Esophagus muscularis mucosa (tissue), 4 donors: ENCODE results near the gene ARHGAP15. TPM values are rescaled to one million over a fixed set of nuclear protein-coding genes. Genes with fewer than 3 reads are reported as not detected.

Experiments used
- DNase-seq: peaks from one replicate; pipeline ENCODE4 v3.0.0-alpha.2; 2017; ENCODE audit errors: extremely low spot score
- H3K27ac ChIP-seq, 4 donors: fragments of 200-600 bp; sonication (generic); replicated peaks in 1 of 4; 1 replicate in 3 of 4; 2 replicates in 1 of 4; pipeline ENCODE4 v1.5.1; 2016 to 2019; ENCODE audit warnings: mild to moderate bottlenecking in 1 of 4
- H3K27me3 ChIP-seq, 4 donors: fragments of 200-600 bp; sonication (generic); one replicate each; pipeline versions ENCODE4 v1.5.1 to v1.6.0; 2016 to 2019
- H3K36me3 ChIP-seq, 4 donors: fragments of 200-600 bp; sonication (generic); one replicate each; pipeline ENCODE4 v1.5.1; 2016 to 2019
- H3K4me1 ChIP-seq, 4 donors: fragments of 200-600 bp; sonication (generic); one replicate each; pipeline ENCODE4 v1.5.1; 2016 to 2019
- H3K4me3 ChIP-seq, 4 donors: fragments of 200-600 bp; sonication (generic); 1 replicate in 2 of 4; 2 replicates in 2 of 4; pipeline ENCODE4 v1.5.1; 2016 to 2019; ENCODE audit warnings: mild to moderate bottlenecking in 4 of 4, moderate library complexity in 1 of 4
- H3K9me3 ChIP-seq, 4 donors: fragments of 200-600 bp; sonication (generic); 1 replicate in 3 of 4; 2 replicates in 1 of 4; pipeline ENCODE4 v1.5.1; 2016 to 2019
- CTCF ChIP-seq, 3 experiments: fragments of 200-600 bp in 2 of 3; fragments of 450-650 bp in 1 of 3; sonication (generic) in 2 of 3; IDR thresholded peaks; one replicate each; pipeline ENCODE4 v1.5.1; 2017 to 2019; ENCODE audit warnings: antibody characterized with exemption in 3 of 3, mild to moderate bottlenecking in 2 of 3, moderate library complexity in 1 of 3
- EP300 ChIP-seq: sonication (generic); formaldehyde crosslinking; IDR thresholded peaks from one replicate; pipeline ENCODE4 v1.6.1; 2017; ENCODE audit warnings: antibody characterized with exemption
- POLR2A ChIP-seq: fragments of 450-650 bp; IDR thresholded peaks from one replicate; pipeline ENCODE4 v1.6.1; 2017; ENCODE audit warnings: antibody characterized with exemption, moderate library complexity, mild to moderate bottlenecking, low read depth
- POLR2AphosphoS5 ChIP-seq, 2 donors: sonication (generic); formaldehyde crosslinking; IDR thresholded peaks; one replicate each; pipeline ENCODE4 v1.6.1; 2017; ENCODE audit warnings: antibody characterized with exemption in 2 of 2
- WGBS: methylation state at CpG from one replicate; pipeline ENCODE4 v1.1.5; 2018; 5-methylcytosine and 5-hydroxymethylcytosine counted together
- intact Hi-C: fragments of 100-400 bp; cut with DNase I; formaldehyde crosslinking; loops from one replicate; pipeline ENCODE4 v1.15.1; 2023
- total RNA-seq, 4 donors: library from RNA; depleted of rRNA; stranded (reverse); fragments of >200 nt; gene quantifications; one replicate each; pipeline versions ENCODE4 v1.1.0 to v1.2.1, GENCODE V29; 2016

Gene ARHGAP15
- total RNA-seq, 4 donors from 2014 or later: 5.4 to 13.3 (median 7.1) TPM

GRCh38 chr2:143551971-143552650, 422.9 kb downstream of the ARHGAP15 start:
- H3K27ac ChIP-seq: no peak overlapping the region
- H3K9me3 ChIP-seq: no peaks in the 10 kb centered on the region
- intact Hi-C loops: no loop called here
- H3K27me3 ChIP-seq: no peaks in the 10 kb centered on the region
- H3K4me3 ChIP-seq: no peak overlapping the region
- WGBS: 88% methylated on average over 9 of the region's 9 CpGs
- no peak for TF ChIP-seq POLR2A
- no peak for TF ChIP-seq EP300
- no peak for TF ChIP-seq CTCF (IDR thresholded peaks at IDR 0.05)
- no peak for TF ChIP-seq POLR2AphosphoS5 (IDR thresholded peaks at IDR 0.05)
- DNase-seq: no peak
- no peaks in the 10 kb centered on the region for H3K36me3 ChIP-seq
- no peaks in the 10 kb centered on the region for H3K4me1 ChIP-seq

DNA sequence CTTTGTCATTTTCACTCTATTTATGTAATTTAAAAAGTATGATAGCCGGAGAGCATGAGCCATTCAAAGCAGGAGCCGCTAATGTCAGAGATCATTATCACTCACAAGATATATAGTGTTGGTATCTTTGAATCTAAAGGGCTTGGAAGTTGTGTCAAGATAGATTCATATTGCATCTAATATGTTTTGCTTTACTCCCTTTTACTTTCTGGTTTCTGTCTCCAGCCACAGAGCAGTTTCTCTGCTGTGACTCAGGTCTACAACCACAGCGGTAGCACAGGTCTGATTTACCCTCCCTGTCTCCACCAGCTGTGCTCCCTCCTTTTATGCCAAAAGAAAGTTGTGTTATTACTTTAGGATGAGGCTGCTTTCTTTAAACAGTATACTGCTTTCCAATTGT, 424.0 kb downstream of the ARHGAP15 start:
- Histone ChIP-seq H3K9me3 (no peaks in the 10 kb centered on the region), H3K27me3 (no peaks in the 10 kb centered on the region), H3K4me1 (no peaks in the 10 kb centered on the region), H3K27ac (no peak overlapping the region), H3K36me3 (no peaks in the 10 kb centered on the region), H3K4me3 (no peak overlapping the region)
- 78% methylated on average over 3 of the region's 3 CpGs for WGBS
- no peak for DNase-seq
- intact Hi-C loops: no loop called here
- TF ChIP-seq POLR2AphosphoS5 (IDR thresholded peaks at IDR 0.05): no peak
- no peak for TF ChIP-seq CTCF (IDR thresholded peaks at IDR 0.05)
- TF ChIP-seq POLR2A: no peak
- TF ChIP-seq EP300: no peak

DNA sequence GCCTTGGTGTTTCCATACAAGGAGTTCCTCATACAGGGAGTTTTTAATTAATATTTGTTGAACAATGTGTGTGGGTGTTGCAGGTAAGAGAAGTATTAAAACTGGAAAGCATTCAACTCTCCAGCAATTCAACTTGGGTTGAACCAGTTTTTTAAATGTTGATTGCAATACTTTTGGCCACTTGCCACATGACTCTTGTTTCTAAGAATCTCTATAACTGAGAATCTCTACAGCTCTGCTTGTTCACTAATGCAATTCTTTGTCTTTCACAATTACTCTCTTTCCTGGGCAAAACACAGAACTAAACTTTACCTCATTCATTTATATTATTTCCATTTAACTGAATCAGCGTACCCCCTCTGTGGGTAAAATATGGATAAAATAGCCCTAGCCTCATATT, 429.4 kb downstream of the ARHGAP15 start:
- Histone ChIP-seq H3K27ac (no peak overlapping the region), H3K36me3 (no peaks in the 10 kb centered on the region), H3K9me3 (no peaks in the 10 kb centered on the region), H3K4me3 (no peak overlapping the region), H3K27me3 (no peaks in the 10 kb centered on the region), H3K4me1 (peaks cover 0 to 6% (median 0%) of the 10 kb centered on the region in 4 donors)
- TF ChIP-seq POLR2AphosphoS5 (IDR thresholded peaks at IDR 0.05) (no peak), EP300 (no peak), POLR2A (no peak), CTCF (IDR thresholded peaks at IDR 0.05) (no peak)
- intact Hi-C loops: no loop called here
- DNase-seq: no peak
- WGBS: 88% methylated on average over 1 of the region's 1 CpG

DNA sequence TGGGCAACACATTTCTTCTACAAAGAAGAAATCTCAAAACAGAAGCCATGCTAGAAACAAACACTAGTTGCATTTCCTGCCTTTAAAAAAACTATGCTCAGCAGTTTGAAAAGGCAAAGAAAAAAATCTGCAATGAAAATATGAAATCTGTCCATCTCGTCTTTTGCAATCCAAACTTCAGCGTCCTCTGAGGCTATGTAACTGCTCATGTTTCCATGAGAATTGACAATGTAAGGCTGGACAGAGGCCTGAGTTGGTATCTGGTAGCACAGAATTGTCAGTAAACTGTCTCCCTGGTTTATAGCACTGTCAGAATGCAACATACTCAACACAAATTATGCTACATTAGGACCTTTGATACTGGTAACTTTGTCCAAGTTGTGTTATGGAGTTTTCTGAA, 429.9 kb downstream of the ARHGAP15 start:
- no peak for DNase-seq
- H3K36me3 ChIP-seq: no peaks in the 10 kb centered on the region
- H3K27ac ChIP-seq: no peak overlapping the region
- 65% methylated on average over 2 of the region's 2 CpGs for WGBS
- H3K4me1 ChIP-seq: peaks cover 0 to 6% (median 0%) of the 10 kb centered on the region in 4 donors
- intact Hi-C loops: no loop called here
- H3K27me3 ChIP-seq: no peaks in the 10 kb centered on the region
- TF ChIP-seq POLR2A: no peak
- TF ChIP-seq EP300: no peak
- no peak for TF ChIP-seq CTCF (IDR thresholded peaks at IDR 0.05)
- TF ChIP-seq POLR2AphosphoS5 (IDR thresholded peaks at IDR 0.05): no peak
- no peak overlapping the region for H3K4me3 ChIP-seq
- H3K9me3 ChIP-seq: no peaks in the 10 kb centered on the region

DNA sequence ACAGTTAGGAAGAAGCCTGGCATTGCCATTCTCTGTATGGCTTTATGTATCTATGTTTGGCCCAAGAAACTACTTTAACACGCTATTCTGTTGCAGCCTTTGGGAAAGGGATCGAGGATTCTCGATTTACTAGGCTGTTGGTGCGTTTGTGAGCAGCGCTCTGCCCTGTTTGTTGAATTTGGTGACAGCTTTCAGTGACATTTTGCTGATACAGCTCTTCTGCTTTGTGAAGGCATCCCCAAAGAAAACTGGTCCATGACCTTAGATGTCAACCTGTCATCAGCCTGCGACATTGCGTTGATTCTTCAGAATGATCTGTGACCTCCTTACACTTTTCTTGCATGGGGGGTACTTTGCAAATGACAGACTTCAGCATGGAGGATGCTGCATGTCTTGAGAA, 431.5 kb downstream of the ARHGAP15 start:
- no peaks in the 10 kb centered on the region for H3K9me3 ChIP-seq
- peaks cover 0 to 6% (median 0%) of the 10 kb centered on the region in 4 donors for H3K4me1 ChIP-seq
- H3K27me3 ChIP-seq: no peaks in the 10 kb centered on the region
- H3K4me3 ChIP-seq: no peak overlapping the region
- no peak for DNase-seq
- peak overlapping the region in 1 of 4 donors; percentile 3 for H3K27ac ChIP-seq
- no peaks in the 10 kb centered on the region for H3K36me3 ChIP-seq
- no peak for TF ChIP-seq POLR2AphosphoS5 (IDR thresholded peaks at IDR 0.05)
- TF ChIP-seq EP300: no peak
- no peak for TF ChIP-seq CTCF (IDR thresholded peaks at IDR 0.05)
- no peak for TF ChIP-seq POLR2A
- intact Hi-C loops: no loop called here
- WGBS: 90% methylated on average over 7 of the region's 7 CpGs
